ENCODE results near the gene RABGAP1L.
"Not testable (repeated sequence)": the region's sequence is repeated elsewhere in the genome, so short reads cannot be mapped to it uniquely, and the experiment has no call there.

RABGAP1L gene

GRCh38 chr1:174623324-174624035, 464.2 kb downstream of the RABGAP1L start:
- DNase-seq: no peak

GRCh38 chr1:174626031-174627025, 467.0 kb downstream of the RABGAP1L start:
- DNase-seq: no peak

- no peak for DNase-seq
Measured at GRCh38 chr1:174637487-174637886, 478.2 kb downstream of the RABGAP1L start.

- DNase-seq: no peak
Measured at GRCh38 chr1:174639461-174639860, 480.1 kb downstream of the RABGAP1L start.

DNA sequence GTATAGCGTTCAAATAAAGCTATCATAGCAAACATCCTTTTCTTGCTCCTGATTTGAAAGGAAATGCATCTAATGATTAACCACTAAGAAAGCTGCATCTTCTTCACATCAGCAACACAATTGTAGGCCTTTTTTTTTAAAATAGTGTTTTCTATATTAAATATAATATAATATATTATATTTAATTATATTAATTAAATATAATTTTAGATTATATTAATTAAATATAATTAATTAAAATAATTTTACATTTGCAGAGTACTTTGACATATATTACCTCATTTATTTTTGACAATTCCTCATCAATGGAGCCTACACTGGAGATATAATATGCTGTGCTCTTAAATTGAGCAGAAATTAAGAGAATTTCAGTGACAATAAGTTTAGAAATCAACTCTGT, 481.5 kb downstream of the RABGAP1L start:
- no peak for DNase-seq

DNA sequence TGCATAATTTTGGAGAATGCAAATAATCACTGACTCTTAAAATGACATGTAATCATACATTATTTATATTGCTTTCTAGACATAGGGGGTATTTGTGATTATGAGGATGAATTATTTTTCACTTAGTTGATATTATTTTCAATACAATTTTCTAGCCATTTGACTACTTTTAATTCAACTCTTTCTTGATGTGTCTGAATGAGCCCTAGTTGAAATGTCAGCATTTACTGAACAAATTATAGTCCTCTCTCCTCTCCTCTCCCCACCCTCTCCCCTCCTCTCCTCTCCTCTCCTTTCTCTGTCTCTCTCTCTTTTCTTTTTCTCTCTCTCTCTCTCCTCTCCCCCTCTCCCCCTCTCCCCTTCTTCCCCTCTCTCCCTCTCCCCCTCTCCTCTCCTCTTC, 483.1 kb downstream of the RABGAP1L start:
- no peak for DNase-seq

GRCh38 chr1:174643206-174643605, 483.9 kb downstream of the RABGAP1L start:
- DNase-seq: no peak

DNA sequence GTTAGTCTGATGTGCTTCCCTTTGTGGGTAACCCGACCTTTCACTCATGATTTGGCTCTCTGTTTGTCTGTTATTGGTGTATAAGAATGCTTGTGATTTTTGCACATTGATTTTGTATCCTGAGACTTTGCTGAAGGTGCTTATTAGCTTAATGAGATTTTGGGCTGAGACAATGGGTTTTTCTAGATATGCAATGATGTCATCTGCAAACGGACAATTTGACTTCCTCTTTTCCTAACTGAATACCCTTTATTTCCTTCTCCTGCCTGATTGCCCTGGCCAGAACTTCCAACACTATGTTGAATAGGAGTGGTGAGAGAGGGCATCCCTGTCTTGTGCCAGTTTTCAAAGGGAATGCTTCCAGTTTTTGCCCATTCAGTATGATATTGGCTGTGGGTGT, 490.3 kb downstream of the RABGAP1L start:
- not testable (repeated sequence) for DNase-seq

GRCh38 chr1:174652569-174653280, 493.4 kb downstream of the RABGAP1L start:
- no peak for DNase-seq

DNA sequence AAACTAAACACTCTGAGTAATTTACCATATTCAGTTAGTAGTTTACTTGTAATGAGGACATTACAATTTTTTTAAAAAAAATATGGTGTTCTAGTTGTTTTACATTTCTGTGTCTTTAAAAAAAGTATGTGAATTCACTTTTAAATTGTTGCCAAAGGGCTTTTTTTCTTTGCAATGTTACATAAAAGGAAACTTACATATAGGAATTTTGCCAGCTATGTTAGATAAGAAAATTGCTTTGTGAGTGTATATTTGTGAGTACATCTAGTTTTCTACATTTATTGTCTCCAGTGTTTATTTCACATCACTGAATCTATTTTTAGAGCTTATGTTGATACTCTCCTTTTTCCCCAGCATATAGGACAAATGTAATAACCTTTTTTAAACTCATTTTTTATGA, 495.2 kb downstream of the RABGAP1L start:
- no peak for DNase-seq

- DNase-seq: no peak
Measured at GRCh38 chr1:174656409-174657059, 497.2 kb downstream of the RABGAP1L start.

DNA sequence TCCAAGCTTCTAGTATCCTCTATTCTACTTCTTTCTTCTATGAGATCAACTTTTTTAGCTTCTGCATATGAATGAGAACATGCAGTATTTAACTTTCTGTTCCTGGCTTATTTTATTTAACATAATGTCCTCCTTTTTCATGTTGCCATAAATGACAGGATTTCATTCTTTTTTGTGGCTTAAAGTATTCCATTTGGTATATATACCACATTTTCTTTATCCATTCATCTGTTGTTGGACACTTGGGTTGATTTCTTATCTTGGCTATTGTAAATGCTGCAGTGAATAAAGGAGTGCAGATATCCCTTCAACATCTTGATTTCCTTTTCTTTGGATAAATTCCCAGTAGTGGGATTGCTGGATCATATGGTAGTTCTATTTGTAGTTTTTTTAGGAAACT, 498.1 kb downstream of the RABGAP1L start:
- DNase-seq: no peak

DNA sequence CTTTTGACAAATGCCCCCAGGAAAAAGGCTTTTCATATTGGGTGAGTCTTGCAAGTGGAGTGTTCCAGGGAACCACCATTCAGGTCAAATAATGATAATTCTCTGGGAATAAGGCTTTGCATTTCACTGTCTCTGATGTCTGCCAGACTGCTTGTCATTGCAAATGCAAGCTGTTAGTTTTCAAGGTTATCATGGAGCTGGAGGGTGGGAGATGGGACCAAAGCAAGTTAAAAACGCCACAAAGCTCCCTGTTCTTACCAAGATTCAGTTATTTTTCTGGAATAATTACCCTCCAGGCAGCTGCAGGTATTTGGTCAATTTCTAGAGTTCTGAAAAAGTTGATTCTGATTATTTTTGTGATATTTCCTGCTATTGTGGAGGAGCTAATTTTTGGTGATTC, 498.6 kb downstream of the RABGAP1L start:
- DNase-seq: no peak

GRCh38 chr1:174659823-174660222, 500.5 kb downstream of the RABGAP1L start:
- DNase-seq: no peak

DNA sequence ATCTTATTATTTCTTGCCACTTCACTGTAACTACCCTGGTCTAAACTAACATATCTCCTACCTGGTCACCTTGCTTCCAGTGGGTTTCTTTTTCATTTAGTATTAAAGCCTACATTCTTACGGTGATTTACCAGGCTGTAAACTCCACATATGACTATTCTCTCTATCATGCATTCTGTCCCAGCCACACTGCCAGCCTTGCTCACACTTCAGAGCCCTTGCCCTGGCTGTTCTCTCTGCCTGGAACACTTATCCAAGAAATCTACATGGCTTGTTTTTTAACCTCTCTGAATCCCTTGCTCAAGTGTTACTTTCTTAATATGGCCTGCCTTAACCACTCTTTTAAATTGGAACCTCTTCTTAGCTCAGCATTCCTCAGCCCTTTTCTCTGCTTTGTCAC, 501.2 kb downstream of the RABGAP1L start:
- no peak for DNase-seq

DNA sequence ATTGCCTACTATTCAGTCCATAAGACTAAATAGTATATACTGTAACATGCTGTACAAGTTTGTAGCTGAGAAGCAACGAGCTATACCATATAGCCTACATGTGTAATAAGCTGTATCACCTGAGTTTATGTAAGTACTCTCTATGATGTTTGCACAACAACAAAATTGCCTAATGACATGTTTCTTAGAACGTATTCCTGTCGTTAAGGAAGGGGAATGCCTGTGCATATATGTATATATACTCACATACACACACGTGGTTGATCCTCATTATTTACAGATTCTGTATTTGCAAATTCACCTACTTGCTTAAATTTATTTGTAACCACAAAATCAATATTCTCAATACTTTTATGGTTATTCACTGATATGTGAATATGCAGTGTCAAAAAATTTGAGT, 504.0 kb downstream of the RABGAP1L start:
- no peak for DNase-seq

DNA sequence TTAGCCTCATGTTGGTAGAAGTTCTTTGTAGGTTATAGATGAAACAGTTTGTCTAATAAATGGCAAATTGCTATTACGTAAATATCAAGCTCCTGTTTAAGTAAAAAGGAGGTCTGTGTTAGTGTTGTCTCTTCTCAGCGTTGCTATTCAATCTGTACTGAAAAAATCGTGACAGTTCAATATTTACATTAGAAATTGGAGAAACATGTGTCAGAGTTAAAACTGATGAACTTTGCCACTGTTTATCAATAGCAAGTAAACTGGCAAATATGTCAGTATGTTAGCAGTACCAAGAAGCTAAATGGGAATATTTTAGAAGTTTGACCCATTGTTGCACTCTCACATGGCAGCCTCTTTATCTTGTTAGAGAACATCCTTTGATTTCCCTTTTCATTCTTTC, 506.9 kb downstream of the RABGAP1L start:
- no peak for DNase-seq

GRCh38 chr1:174671826-174672225, 512.5 kb downstream of the RABGAP1L start:
- DNase-seq: no peak

DNA sequence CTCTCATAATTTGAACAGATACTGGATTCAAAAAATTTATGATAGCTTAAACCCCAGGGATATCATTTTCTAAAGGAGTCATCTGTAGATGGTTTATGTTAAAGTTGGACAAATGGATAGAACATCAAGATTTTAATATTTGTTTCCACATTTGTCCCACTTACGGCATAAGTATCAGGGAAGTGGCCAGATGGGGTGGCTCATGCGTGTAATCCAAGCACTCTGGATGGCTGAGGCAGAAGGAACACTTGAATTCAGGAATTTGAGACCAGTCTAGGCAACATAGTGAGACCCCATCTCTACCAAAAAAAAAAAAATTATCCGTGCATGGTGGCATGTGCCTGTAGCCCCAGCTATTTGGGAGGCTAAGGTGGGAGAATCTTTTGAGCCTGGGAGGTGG, 517.5 kb downstream of the RABGAP1L start:
- DNase-seq: no peak

GRCh38 chr1:174678657-174679056, 519.3 kb downstream of the RABGAP1L start:
- DNase-seq: no peak

- DNase-seq: no peak
Measured at GRCh38 chr1:174680101-174680500, 520.8 kb downstream of the RABGAP1L start.

DNA sequence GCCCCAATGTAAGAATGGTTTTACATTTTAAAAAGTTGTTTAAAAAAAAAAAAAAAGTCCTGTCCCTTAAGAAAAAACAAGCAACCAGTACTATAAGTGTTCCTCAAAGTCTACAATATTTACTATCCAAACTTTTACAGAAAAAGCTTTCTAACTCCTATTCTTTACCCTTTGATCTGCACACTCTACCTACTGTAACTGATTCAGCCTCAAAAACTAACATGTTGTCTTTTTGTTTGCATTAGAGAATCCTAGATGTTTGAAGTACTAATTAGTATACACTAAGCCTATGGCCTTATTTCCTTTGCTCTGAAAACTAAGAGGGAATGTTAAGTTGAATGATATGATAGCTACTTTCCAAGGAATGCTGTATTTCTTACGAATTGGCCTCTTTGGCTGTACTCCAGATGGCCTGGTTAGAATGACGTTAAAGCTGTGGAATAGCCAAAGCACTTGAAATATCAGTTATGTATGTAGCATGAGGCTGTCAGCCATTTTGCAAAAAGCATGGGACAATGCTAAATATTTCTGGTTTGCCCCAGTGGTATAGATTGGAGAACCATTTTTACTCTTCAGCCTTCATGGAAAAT, 523.2 kb downstream of the RABGAP1L start:
- no peak for DNase-seq
